ENCODE results near the gene NDUFS5. TPM values are rescaled to one million over a fixed set of nuclear protein-coding genes. Genes with fewer than 3 reads are reported as not detected.

The NDUFS5 gene
- total RNA-seq, 1 experiment from 2014 or later, result 316 TPM

- no peak; the same call in 1 of the 2 replicates for ATAC-seq
Observed at GRCh38 chr1:39076127-39076798, 50.1 kb downstream of the NDUFS5 start.

GRCh38 chr1:39076799-39077148, 50.6 kb downstream of the NDUFS5 start:
- H3K9me3 ChIP-seq (ENCODE audit: control insufficient read depth, insufficient read depth, low read depth, low read length), result no peaks in the 10 kb centered on the region
- CTCF ChIA-PET, result no interaction called here
- BruUV-seq (replicated peaks), result no TSS peak
- H3K4me1 ChIP-seq (ENCODE audit: control insufficient read depth, insufficient read depth, low read length), result peaks cover 4% of the 10 kb centered on the region
- DNase-seq (ENCODE audit: low read depth, low spot score) (no peak), ATAC-seq (no peak)
- in situ Hi-C loops (cut with HindIII; ENCODE audit: low pct_unique_long_range_greater_than_20kb, low sequenced_read_pairs) (no loop called here), intact Hi-C loops (cut with micrococcal nuclease; ENCODE audit: unreplicated experiment) (no loop called here)
- H3K27ac ChIP-seq (ENCODE audit: low read length), result no peak overlapping the region
- H3K4me3 ChIP-seq (ENCODE audit: low read depth in 2 of 2, low read length in 2 of 2), result no peak overlapping the region
- peaks cover 4% of the 10 kb centered on the region; the same call in 1 of the 2 replicates for H3K27me3 ChIP-seq (ENCODE audit: control insufficient read depth, insufficient read depth, low read length)
- H3K36me3 ChIP-seq (ENCODE audit: control insufficient read depth, insufficient read depth, low read length), result no peaks in the 10 kb centered on the region
- POLR2A ChIA-PET, result no interaction called here
- TF ChIP-seq REST (IDR thresholded peaks at IDR 0.05; ENCODE audit: insufficient read depth in 1 of 2, low read depth in 2 of 2, low read length in 1 of 2) (no peak), TCF7L2 (IDR thresholded peaks at IDR 0.05; ENCODE audit: low read depth, low read length) (no peak)
- TF ChIP-seq, protein P1, sequence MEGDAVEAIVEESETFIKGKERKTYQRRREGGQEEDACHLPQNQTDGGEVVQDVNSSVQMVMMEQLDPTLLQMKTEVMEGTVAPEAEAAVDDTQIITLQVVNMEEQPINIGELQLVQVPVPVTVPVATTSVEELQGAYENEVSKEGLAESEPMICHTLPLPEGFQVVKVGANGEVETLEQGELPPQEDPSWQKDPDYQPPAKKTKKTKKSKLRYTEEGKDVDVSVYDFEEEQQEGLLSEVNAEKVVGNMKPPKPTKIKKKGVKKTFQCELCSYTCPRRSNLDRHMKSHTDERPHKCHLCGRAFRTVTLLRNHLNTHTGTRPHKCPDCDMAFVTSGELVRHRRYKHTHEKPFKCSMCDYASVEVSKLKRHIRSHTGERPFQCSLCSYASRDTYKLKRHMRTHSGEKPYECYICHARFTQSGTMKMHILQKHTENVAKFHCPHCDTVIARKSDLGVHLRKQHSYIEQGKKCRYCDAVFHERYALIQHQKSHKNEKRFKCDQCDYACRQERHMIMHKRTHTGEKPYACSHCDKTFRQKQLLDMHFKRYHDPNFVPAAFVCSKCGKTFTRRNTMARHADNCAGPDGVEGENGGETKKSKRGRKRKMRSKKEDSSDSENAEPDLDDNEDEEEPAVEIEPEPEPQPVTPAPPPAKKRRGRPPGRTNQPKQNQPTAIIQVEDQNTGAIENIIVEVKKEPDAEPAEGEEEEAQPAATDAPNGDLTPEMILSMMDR (IDR thresholded peaks at IDR 0.05), result no peak

More at GRCh38 chr1:39076127-39076798, 50.1 kb downstream of the NDUFS5 start:
- POLR2A ChIA-PET, result no interaction called here
- no TSS peak for BruUV-seq (replicated peaks)
- Histone ChIP-seq H3K36me3 (ENCODE audit: control insufficient read depth, insufficient read depth, low read length) (no peaks in the 10 kb centered on the region), H3K27me3 (ENCODE audit: control insufficient read depth, insufficient read depth, low read length) (peaks cover 4% of the 10 kb centered on the region; the same call in 1 of the 2 replicates), H3K4me3 (ENCODE audit: low read depth in 2 of 2, low read length in 2 of 2) (no peak overlapping the region), H3K27ac (ENCODE audit: low read length) (no peak overlapping the region), H3K4me1 (ENCODE audit: control insufficient read depth, insufficient read depth, low read length) (peaks cover 4% of the 10 kb centered on the region), H3K9me3 (ENCODE audit: control insufficient read depth, insufficient read depth, low read depth, low read length) (no peaks in the 10 kb centered on the region)
- no peak for TF ChIP-seq POLR2AphosphoS5 (IDR thresholded peaks at IDR 0.05; ENCODE audit: low read depth, low read length)
- TF ChIP-seq, protein P1 (IDR thresholded peaks at IDR 0.05), result no peak
- TF ChIP-seq SIN3A (IDR thresholded peaks at IDR 0.05; ENCODE audit: borderline replicate concordance, insufficient read depth, low read depth, low read length), result no peak
- no peak for TF ChIP-seq REST (IDR thresholded peaks at IDR 0.05; ENCODE audit: insufficient read depth in 1 of 2, low read depth in 2 of 2, low read length in 1 of 2)
- no peak for TF ChIP-seq TCF7L2 (IDR thresholded peaks at IDR 0.05; ENCODE audit: low read depth, low read length)
- in situ Hi-C loops (cut with HindIII; ENCODE audit: low pct_unique_long_range_greater_than_20kb, low sequenced_read_pairs), result no loop called here
- CTCF ChIA-PET, result no interaction called here
- DNase-seq (ENCODE audit: low read depth, low spot score), result no peak
- intact Hi-C loops (cut with micrococcal nuclease; ENCODE audit: unreplicated experiment), result no loop called here

Measured in Panc1 (cell line).